GM21528 (cell line): ENCODE results near the gene PRKCB.
"Not testable (repeated sequence)": the region's sequence is repeated elsewhere in the genome, so short reads cannot be mapped to it uniquely, and the experiment has no call there.

ENCODE experiments used
- ATAC-seq: cut with Tn5 transposase; IDR thresholded peaks from one replicate; pipeline ENCODE4 v1.9.1; 2021; ENCODE audit warnings: mild to moderate bottlenecking, moderate library complexity; ENCODE audit not compliant: unreplicated experiment, low FRiP score

Gene PRKCB

GRCh38 chr16:24073321-24073720, 237.5 kb downstream of the PRKCB start:
- no peak for ATAC-seq

GRCh38 chr16:24074574-24074973, 238.8 kb downstream of the PRKCB start:
- no peak for ATAC-seq

- ATAC-seq = no peak
Observed at GRCh38 chr16:24075302-24075701, 239.5 kb downstream of the PRKCB start.

- ATAC-seq = no peak
Observed at GRCh38 chr16:24075931-24076716, 240.3 kb downstream of the PRKCB start.

- ATAC-seq = no peak
Observed at GRCh38 chr16:24077292-24077691, 241.5 kb downstream of the PRKCB start.

- ATAC-seq = no peak
Observed at GRCh38 chr16:24077966-24078365, 242.2 kb downstream of the PRKCB start.

GRCh38 chr16:24085666-24086065, 249.9 kb downstream of the PRKCB start:
- no peak for ATAC-seq

- no peak for ATAC-seq
Observed at GRCh38 chr16:24087891-24088410, 252.2 kb downstream of the PRKCB start.

- ATAC-seq = no peak
Observed at GRCh38 chr16:24088767-24089166, 253.0 kb downstream of the PRKCB start.

- ATAC-seq = no peak
Observed at GRCh38 chr16:24091125-24091524, 255.3 kb downstream of the PRKCB start.

- ATAC-seq = no peak
Observed at GRCh38 chr16:24093049-24093448, 257.3 kb downstream of the PRKCB start.

- ATAC-seq = no peak
Observed at GRCh38 chr16:24094660-24095059, 258.9 kb downstream of the PRKCB start.

GRCh38 chr16:24098896-24099295, 263.1 kb downstream of the PRKCB start:
- no peak for ATAC-seq

- no peak for ATAC-seq
Observed at GRCh38 chr16:24101431-24101830, 265.6 kb downstream of the PRKCB start.

GRCh38 chr16:24102209-24102660, 266.5 kb downstream of the PRKCB start:
- ATAC-seq = no peak

- not testable (repeated sequence) for ATAC-seq
Observed at GRCh38 chr16:24105471-24105870, 269.7 kb downstream of the PRKCB start.

GRCh38 chr16:24108090-24108489, 272.3 kb downstream of the PRKCB start:
- ATAC-seq = not testable (repeated sequence)

- ATAC-seq = no peak
Observed at GRCh38 chr16:24111724-24112302, 276.0 kb downstream of the PRKCB start.

- no peak for ATAC-seq
Observed at GRCh38 chr16:24113115-24113745, 277.4 kb downstream of the PRKCB start.

- no peak for ATAC-seq
Observed at GRCh38 chr16:24114876-24115275, 279.1 kb downstream of the PRKCB start.

GRCh38 chr16:24116046-24116776, 280.4 kb downstream of the PRKCB start:
- no peak for ATAC-seq
